HG03460 (cell line): Measurements from ENCODE around the gene TAAR1.
"Not testable (repeated sequence)": the region's sequence is repeated elsewhere in the genome, so short reads cannot be mapped to it uniquely, and the experiment has no call there.

Experiments
- ATAC-seq: cut with Tn5 transposase; IDR thresholded peaks from one replicate; pipeline ENCODE4 v1.9.1; 2021; ENCODE audit not compliant: unreplicated experiment

TAAR1 gene, protein sequence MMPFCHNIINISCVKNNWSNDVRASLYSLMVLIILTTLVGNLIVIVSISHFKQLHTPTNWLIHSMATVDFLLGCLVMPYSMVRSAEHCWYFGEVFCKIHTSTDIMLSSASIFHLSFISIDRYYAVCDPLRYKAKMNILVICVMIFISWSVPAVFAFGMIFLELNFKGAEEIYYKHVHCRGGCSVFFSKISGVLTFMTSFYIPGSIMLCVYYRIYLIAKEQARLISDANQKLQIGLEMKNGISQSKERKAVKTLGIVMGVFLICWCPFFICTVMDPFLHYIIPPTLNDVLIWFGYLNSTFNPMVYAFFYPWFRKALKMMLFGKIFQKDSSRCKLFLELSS

DNA sequence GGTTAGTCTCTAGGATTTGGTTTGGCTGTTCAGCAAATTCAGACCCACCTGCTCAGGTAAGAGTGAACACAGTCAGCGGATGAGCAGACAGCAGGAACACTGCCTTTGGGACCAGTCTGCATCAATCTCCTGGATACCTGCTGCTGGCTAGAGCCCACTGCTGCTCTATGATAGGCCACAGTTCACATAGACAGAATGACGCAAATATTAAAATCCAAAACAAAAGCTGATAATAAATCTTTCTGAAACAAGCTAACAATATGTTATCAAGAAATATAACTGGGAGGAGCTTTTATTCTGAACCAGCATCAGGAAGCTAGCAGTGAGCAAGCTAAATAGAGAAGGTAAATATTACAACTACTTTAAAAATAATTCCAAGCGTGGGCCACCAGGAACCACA is at the start of gene TAAR1:
TAAR1 (minus strand) TSS at position 101 of the 400 bp plus-strand sequence. CDS start 13,179 bp downstream, outside the sequence.
- no peak for ATAC-seq

GRCh38 chr6:132708771-132709170 is 49.8 kb upstream of the TAAR1 start:
- no peak for ATAC-seq

- no peak for ATAC-seq
These were observed 49.0 kb upstream of the TAAR1 start for GRCh38 chr6:132708002-132708401.

DNA sequence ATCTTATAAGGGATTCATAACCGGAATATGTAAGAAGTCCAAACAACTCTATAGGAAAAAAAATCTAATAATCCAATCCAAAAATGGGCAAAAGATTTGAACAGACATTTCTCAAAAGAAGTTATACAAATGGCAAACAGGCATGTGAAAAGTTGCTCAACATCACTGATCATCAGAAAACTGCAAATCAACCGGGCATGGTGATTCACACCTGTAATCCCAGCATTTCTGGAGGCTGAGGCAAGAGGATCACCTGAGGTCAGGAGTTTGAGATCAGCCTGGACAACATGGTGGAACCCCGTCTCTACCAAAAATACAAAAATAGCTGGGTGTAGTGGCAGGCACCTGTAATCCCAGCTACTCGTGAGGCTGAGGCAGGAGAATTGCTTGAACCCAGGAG is 47.8 kb upstream of the TAAR1 start:
- ATAC-seq, result not testable (repeated sequence)

DNA sequence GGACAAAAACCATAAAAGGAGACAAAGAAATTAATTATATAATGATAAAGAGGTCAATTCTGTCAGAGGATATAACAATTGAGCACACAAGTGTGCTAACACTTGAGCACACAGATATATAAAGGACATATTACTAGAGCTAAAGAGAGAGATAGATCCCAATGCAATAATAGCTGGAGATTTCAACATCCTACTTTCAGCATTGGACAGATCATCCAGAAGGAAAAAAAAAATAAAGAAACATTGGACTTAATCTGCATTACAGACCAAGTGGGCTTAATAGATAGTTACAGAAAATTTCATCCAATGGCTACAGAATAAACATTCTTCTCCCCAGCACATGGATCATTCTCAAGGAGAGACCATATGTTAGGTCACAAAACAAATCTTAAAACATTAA is 45.0 kb upstream of the TAAR1 start:
- no peak for ATAC-seq

GRCh38 chr6:132698608-132699007 is 39.6 kb upstream of the TAAR1 start:
- no peak for ATAC-seq

DNA sequence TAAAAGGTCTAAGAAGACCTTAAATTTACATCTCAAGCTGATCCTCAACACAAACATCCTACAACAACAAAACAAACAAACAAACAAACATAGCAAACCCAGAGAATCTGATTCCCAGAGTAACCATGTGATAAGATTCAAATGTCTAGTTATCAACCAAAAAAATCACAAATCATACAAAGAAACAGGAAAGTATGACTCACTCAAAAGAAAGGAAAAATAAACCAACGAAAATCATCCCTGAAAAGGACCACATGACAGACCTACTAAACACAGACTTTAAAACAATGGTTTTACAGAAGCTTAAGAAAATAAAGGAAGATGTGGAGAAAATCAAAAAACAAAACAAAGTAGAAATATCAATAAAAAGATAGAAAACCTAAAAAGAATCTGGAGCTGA is 36.8 kb upstream of the TAAR1 start:
- no peak for ATAC-seq

DNA sequence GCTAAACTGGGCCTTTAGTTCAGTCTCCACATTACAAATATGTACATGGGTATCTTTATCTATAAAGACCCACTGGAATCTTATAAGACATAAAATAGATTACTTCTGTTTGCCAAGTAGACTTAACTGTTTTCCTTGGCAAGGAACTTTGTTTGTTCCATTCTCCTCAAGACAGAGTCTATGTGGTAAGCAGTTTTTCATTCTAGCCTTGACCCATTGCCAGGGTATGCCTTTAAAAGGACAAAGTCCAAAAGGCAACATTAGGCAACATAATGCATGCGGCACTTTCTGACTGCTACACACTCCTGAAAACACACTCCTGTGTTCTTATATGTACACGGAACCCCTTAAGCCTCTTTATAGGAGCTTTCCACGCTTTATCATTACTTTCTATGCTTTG is 34.5 kb upstream of the TAAR1 start:
- no peak for ATAC-seq

GRCh38 chr6:132690678-132691077 is 31.7 kb upstream of the TAAR1 start:
- ATAC-seq, result no peak

- ATAC-seq, result no peak
These were observed 28.3 kb upstream of the TAAR1 start for GRCh38 chr6:132687306-132687705.

GRCh38 chr6:132686531-132686930 is 27.5 kb upstream of the TAAR1 start:
- ATAC-seq, result no peak

DNA sequence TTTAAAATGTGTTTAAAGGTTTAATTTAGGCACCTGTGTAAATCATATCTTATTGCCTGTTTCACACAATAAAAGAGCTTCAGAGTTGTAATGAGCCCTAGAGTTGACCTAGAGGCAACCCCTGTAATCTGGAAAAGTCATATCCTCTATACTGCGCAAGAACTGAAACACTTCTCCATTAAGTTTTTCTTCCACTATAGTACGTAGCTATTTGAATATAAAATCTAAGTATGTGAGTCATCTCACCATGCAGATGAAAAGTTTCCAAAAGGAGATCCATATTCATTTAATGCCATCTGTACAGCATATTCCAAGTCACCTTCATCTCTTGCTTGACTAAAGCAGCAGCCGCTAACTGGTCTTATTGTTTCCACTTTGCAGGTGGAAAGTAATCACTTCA is 26.0 kb upstream of the TAAR1 start:
- no peak for ATAC-seq

- ATAC-seq, result no peak
These were observed 25.3 kb upstream of the TAAR1 start for GRCh38 chr6:132684272-132684671.

GRCh38 chr6:132683543-132683942 is 24.6 kb upstream of the TAAR1 start:
- ATAC-seq, result no peak

DNA sequence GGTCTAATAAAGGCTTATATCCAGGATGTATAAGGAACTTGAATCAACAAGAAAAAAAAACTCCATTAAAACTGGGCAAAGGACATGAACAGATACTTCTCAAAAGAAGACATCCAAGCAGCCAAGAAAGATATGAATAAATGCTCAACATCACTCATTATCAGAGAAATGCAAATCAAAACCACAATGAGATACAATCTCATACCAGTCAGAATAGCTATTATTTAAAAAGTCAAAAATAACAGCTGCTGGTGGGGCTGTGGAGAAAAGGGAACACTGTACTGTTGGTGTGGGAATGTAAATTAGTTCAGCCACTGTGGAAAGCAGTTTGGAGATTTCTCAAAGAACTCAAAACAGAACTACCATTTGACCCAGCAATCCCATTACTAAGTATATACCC is 20.1 kb upstream of the TAAR1 start:
- not testable (repeated sequence) for ATAC-seq

DNA sequence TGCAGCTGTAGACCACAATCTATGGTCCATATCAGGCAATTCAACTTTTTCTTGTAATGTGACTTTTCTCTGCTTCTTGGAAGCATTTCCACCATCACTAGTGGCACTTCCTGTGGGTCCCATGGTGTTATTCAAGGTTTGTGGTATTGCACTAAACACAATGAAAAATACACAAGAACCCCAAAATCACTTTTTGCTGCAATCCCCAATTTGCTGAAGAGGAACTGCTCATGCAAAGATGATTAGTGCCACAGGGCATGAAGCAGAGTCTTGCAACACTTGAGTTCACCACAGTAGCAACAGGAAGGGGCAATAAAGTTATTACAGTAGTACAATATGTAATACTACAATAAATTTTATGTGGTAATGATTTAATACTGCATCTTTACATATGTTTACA is 16.8 kb upstream of the TAAR1 start:
- no peak for ATAC-seq

DNA sequence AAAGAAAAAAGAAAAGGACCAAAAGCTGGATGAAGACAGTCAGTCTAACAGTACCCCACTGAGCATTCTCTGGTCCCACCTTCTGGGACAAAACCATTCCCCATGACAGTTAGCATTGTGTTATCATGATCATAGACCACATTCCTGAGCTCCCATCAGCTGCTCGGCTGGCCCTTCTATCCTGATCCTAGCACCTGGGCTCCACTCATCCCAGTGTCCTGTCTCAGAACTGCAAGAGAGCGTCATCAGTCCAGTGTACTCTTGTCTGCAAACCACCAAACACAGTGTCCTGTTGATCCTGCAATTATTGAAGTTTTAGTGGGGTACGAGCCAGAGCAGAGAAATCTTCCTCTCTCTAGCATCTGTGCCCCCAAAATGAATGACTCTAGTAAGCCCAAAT is 16.0 kb upstream of the TAAR1 start:
- ATAC-seq, result no peak

GRCh38 chr6:132673376-132674094 is 14.6 kb upstream of the TAAR1 start:
- ATAC-seq, result no peak

- ATAC-seq, result no peak
These were observed 12.3 kb upstream of the TAAR1 start for GRCh38 chr6:132671295-132671694.

GRCh38 chr6:132669690-132670291 is 10.8 kb upstream of the TAAR1 start:
- no peak for ATAC-seq

- no peak for ATAC-seq
These were observed 7.1 kb upstream of the TAAR1 start for GRCh38 chr6:132666118-132666517.
